NCI-H524 treated with DMSO at 0.1 percent for 48 hours (cell line): ENCODE data around the gene TENT5D.
"Not testable (repeated sequence)": the region's sequence is repeated elsewhere in the genome, so short reads cannot be mapped to it uniquely, and the experiment has no call there.

Source experiments
- DNase-seq: peaks from one replicate; lab custom pipeline; 2025; lab: John Stamatoyannopoulos, UW

Gene TENT5D

GRCh38 chrX:80420147-80420546, at the start of gene TENT5D:
Gene TENT5D, plus strand, starts transcription at chrX:80420447. Its CDS starts 22,093 bp downstream, at chrX:80442540.
- DNase-seq, result no peak

DNA sequence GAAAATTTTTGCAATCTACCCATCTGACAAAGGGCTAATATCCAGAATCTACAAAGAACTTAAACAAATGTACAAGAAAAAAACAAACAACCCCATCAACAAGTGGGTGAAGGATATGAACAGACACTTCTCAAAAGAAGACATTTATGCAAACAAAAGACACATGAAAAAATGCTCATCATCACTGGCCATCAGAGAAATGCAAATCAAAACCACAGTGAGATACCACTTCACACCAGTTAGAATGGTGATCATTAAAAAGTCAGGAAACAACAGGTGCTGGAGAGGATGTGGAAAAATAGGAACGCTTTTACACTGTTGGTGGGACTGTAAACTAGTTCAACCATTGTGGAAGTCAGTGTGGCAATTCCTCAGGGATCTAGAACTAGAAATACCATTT, 34.6 kb upstream of the TENT5D start:
- DNase-seq, result not testable (repeated sequence)

- DNase-seq, result no peak
Observed at GRCh38 chrX:80388206-80388605, 32.0 kb upstream of the TENT5D start.

- DNase-seq, result no peak
Observed at GRCh38 chrX:80412042-80412441, 8.2 kb upstream of the TENT5D start.

DNA sequence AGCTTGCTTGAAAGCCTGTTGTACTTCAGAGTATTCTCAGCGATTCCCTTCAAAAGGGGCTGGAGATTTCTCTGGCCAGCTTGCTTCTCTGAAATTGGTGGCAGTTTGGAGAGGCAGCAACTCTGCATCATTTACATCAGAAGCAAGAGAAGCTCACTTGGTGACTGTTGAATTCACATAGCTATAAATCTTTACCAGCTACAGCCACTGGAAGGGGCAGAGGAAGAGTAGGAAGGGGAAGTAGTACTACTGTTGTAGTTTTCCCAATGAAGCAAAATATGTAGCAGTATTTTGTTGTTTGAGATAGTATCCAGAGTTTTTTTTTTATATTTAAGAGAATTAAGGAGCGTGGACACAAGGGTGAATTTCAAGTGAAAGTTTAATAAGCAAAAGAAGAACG, 2.8 kb downstream of the TENT5D start:
- DNase-seq, result no peak

DNA sequence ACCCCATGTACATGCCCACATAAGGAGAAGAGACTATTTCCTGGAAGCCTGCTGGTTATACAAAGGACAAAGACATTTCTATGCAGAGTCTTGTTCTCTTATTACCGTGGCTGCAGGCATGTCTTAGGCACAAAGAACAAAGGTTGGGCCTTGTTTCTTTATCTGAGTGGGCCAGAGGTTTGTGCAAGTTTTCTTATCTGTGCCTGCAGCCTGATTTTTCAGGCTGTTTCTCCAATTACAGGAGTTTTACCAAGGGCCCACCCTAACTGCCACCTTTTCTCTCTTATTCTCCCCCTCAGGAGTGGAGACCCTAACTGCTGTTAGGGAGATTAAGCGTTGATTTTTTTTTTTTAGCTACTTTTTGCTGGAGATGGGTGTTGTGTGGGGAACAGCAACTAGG, 3.5 kb downstream of the TENT5D start:
- no peak for DNase-seq

- no peak for DNase-seq
Observed at GRCh38 chrX:80430826-80431504, 10.7 kb downstream of the TENT5D start.

DNA sequence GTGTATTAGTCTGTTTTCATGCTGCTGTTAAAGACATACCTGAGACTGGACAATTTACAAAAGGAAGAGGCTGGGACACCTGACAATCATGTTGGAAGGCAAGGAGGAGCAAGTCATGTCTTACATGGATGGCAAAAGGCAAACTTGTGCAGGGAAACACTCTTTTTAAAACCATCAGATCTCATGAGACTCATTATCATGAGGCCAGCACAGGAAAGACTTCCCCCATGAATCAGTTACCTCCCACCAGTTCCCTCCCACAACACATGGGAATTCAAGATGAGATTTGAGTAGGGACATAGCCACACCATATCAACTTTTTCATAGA, 11.2 kb downstream of the TENT5D start:
- no peak for DNase-seq

- no peak for DNase-seq
Observed at GRCh38 chrX:80432441-80432840, 12.2 kb downstream of the TENT5D start.

GRCh38 chrX:80432863-80433262, 12.6 kb downstream of the TENT5D start:
- no peak for DNase-seq

- DNase-seq, result not testable (repeated sequence)
Observed at GRCh38 chrX:80468166-80468565, 47.9 kb downstream of the TENT5D start.

GRCh38 chrX:80471582-80471981, 51.3 kb downstream of the TENT5D start:
- DNase-seq, result no peak

- no peak for DNase-seq
Observed at GRCh38 chrX:80485543-80485942, 65.3 kb downstream of the TENT5D start.

DNA sequence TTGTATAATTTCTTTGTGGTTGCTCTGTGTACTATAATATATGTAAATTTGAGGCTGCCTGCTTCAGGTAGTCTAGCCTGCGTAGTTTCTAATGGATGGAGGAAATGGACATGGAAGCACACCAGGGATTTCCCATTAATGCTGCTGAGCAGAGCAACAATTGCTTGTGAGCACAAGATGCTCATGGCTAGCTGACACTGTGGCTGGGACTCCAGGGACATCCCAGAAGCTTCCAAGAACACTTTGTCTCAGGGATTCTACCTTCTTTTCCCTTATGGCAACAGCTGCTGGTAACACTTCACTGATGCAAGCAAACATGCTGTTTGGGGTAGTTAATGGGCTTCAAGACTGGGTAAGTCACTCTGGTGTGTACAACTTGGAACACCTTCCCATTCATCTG, 66.1 kb downstream of the TENT5D start:
- no peak for DNase-seq

- no peak for DNase-seq
Observed at GRCh38 chrX:80489166-80489565, 68.9 kb downstream of the TENT5D start.
